DMS153 treated with DMSO at 0.1 percent for 48 hours (cell line): ENCODE measurements around the gene ANKRD61.
"Not testable (repeated sequence)": the region's sequence is repeated elsewhere in the genome, so short reads cannot be mapped to it uniquely, and the experiment has no call there.

Source experiments
- DNase-seq: peaks from one replicate; lab custom pipeline; 2025; ENCODE audit not compliant: unreplicated experiment; lab: John Stamatoyannopoulos, UW

ANKRD61 gene

GRCh38 chr7:6030988-6031387 is at the start of gene ANKRD61:
ANKRD61 (plus strand) TSS chr7:6031376; CDS start chr7:6031376, 0 bp downstream.
- DNase-seq, result no peak

- not testable (repeated sequence) for DNase-seq
These were observed 44.1 kb upstream of the ANKRD61 start for GRCh38 chr7:5987061-5987460.

- DNase-seq, result peak; percentile 78
These were observed 33.9 kb upstream of the ANKRD61 start for GRCh38 chr7:5997210-5997808.

GRCh38 chr7:6007386-6007785 is 23.8 kb upstream of the ANKRD61 start:
- no peak for DNase-seq

- not testable (repeated sequence) for DNase-seq
These were observed 23.2 kb upstream of the ANKRD61 start for GRCh38 chr7:6007835-6008590.

GRCh38 chr7:6008668-6009611 is 22.2 kb upstream of the ANKRD61 start, which contains the start of the genes AIMP2 and PMS2:
AIMP2 (plus strand) TSS chr7:6009272; CDS start chr7:6009364, 92 bp downstream.
PMS2 (minus strand) TSS chr7:6009049; CDS start chr7:6009019, 30 bp downstream.
- peak; percentile 99 for DNase-seq

GRCh38 chr7:6010370-6010769 is 20.8 kb upstream of the ANKRD61 start:
- DNase-seq, result not testable (repeated sequence)

- DNase-seq, result no peak
These were observed 19.6 kb upstream of the ANKRD61 start for GRCh38 chr7:6011541-6011940.

GRCh38 chr7:6012355-6013104 is 18.6 kb upstream of the ANKRD61 start:
- no peak for DNase-seq

- DNase-seq, result no peak
These were observed 15.1 kb upstream of the ANKRD61 start for GRCh38 chr7:6015917-6016652.

- DNase-seq, result no peak
These were observed 14.6 kb upstream of the ANKRD61 start for GRCh38 chr7:6016653-6016966.

GRCh38 chr7:6020371-6021286 is 10.5 kb upstream of the ANKRD61 start:
- DNase-seq, result peak; percentile 17

- no peak for DNase-seq
These were observed 8.5 kb upstream of the ANKRD61 start for GRCh38 chr7:6022707-6023106.

- no peak for DNase-seq
These were observed 7.2 kb upstream of the ANKRD61 start for GRCh38 chr7:6023974-6024435.

GRCh38 chr7:6026011-6026819 is 5.0 kb upstream of the ANKRD61 start:
- DNase-seq, result no peak

- no peak for DNase-seq
These were observed 4.3 kb upstream of the ANKRD61 start for GRCh38 chr7:6026820-6027311.

GRCh38 chr7:6027806-6028365 is 3.3 kb upstream of the ANKRD61 start:
- no peak for DNase-seq

GRCh38 chr7:6028563-6028962 is 2.6 kb upstream of the ANKRD61 start:
- DNase-seq, result no peak
